Measurements from ENCODE around the gene CYP27B1. TPM values are rescaled to one million over a fixed set of nuclear protein-coding genes. Genes with fewer than 3 reads are reported as not detected.

Gene CYP27B1
- total RNA-seq, 1 experiment from 2014 or later = 6.9 TPM

DNA sequence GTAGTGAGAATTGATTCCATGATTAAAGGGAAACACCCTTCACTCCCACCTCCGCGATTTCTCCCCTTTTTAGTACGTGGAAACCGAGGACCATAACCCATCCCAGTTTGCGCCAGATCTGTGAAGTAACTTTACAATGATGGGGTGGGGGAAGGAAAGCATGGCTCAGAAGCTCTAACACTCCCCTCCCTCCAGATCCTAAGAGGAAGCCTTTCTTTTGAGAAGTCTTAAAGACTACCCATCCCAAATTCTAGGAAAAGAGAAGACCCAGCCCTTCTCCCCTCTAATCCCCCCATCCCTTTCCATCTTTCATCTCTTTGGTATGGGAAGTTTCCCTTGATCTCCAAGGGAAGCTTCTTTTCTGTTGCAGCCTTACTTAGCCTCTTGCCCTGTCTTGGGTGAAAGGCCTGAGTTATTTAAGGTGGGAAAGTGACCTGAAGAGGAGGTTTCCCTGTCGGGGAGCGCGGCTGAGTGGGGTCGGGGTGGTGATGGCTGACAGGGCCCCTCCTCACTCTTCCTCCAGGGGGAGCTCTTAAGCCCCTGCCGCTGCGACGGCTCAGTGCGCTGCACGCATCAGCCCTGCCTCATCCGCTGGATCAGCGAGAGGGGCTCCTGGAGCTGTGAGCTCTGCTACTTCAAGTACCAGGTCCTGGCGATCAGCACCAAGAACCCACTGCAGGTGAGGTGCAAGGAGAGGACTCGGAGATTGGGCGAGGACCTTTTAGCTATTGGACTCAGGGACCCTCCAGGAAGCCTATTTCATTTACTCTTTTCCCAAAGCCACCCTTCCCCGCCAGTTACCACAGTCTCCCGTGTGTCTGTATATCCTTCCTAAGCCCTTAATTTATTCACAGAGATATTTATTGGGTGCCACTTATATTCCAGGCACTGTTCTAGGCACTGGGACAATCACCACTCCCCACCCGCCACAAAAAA is 10.2 kb downstream of the CYP27B1 start:
- Histone ChIP-seq H3K36me3 (ENCODE audit: control insufficient read depth, insufficient read depth, low read length) (no peaks in the 10 kb centered on the region), H3K4me1 (0 out of 2 replicates have a peak, but pooled peaks cover 12% of the 10 kb centered on the region), H3K27me3 (replicated peaks; ENCODE audit: control insufficient read depth, insufficient read depth, low read length) (no peaks in the 10 kb centered on the region), H3K9me3 (no peaks in the 10 kb centered on the region), H3K4me3 (ENCODE audit: low read depth, low read length) (peak overlapping the region; percentile 67)
- CTCF ChIA-PET = interaction anchor here (0.6 to 2.0 kb wide), 4 partner anchors 8 to 229 kb away, joined by 4 to 8 read pairs (median 6); partner anchors contain the start of genes CYP27B1 and TSPAN31
- Mint-ChIP-seq H3K27ac (ENCODE audit: unreplicated experiment) (no peak overlapping the region), H3K27me3 (ENCODE audit: insufficient read depth, unreplicated experiment) (no peaks in the 10 kb centered on the region), H3K9me3 (ENCODE audit: unreplicated experiment) (no peaks in the 10 kb centered on the region), H3K4me1 (ENCODE audit: low read depth, unreplicated experiment) (peaks cover 20% of the 10 kb centered on the region), H3K4me3 (ENCODE audit: unreplicated experiment) (peak overlapping the region; percentile 82), H3K36me3 (ENCODE audit: insufficient read depth, unreplicated experiment) (peaks cover 21% of the 10 kb centered on the region)
- intact Hi-C loops (cut with micrococcal nuclease; ENCODE audit: unreplicated experiment) = no loop called here
- no TSS peak for BruUV-seq (replicated peaks)
- POLR2A ChIA-PET = interaction anchor here (0.5 to 1.0 kb wide), 3 partner anchors 8 to 16 kb away, joined by 3 read pairs; partner anchors contain the start of genes EEF1AKMT3 and METTL1
- DNase-seq = peak in 1 of 2 experiments; percentile 52
- TF ChIP-seq, protein P1, sequence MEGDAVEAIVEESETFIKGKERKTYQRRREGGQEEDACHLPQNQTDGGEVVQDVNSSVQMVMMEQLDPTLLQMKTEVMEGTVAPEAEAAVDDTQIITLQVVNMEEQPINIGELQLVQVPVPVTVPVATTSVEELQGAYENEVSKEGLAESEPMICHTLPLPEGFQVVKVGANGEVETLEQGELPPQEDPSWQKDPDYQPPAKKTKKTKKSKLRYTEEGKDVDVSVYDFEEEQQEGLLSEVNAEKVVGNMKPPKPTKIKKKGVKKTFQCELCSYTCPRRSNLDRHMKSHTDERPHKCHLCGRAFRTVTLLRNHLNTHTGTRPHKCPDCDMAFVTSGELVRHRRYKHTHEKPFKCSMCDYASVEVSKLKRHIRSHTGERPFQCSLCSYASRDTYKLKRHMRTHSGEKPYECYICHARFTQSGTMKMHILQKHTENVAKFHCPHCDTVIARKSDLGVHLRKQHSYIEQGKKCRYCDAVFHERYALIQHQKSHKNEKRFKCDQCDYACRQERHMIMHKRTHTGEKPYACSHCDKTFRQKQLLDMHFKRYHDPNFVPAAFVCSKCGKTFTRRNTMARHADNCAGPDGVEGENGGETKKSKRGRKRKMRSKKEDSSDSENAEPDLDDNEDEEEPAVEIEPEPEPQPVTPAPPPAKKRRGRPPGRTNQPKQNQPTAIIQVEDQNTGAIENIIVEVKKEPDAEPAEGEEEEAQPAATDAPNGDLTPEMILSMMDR (IDR thresholded peaks at IDR 0.05; ENCODE audit: insufficient read depth in 1 of 2, low read depth in 1 of 2, low read length in 1 of 2, severe bottlenecking in 1 of 2, unreplicated experiment in 1 of 2) = peak; percentile 41 to 53

DNA sequence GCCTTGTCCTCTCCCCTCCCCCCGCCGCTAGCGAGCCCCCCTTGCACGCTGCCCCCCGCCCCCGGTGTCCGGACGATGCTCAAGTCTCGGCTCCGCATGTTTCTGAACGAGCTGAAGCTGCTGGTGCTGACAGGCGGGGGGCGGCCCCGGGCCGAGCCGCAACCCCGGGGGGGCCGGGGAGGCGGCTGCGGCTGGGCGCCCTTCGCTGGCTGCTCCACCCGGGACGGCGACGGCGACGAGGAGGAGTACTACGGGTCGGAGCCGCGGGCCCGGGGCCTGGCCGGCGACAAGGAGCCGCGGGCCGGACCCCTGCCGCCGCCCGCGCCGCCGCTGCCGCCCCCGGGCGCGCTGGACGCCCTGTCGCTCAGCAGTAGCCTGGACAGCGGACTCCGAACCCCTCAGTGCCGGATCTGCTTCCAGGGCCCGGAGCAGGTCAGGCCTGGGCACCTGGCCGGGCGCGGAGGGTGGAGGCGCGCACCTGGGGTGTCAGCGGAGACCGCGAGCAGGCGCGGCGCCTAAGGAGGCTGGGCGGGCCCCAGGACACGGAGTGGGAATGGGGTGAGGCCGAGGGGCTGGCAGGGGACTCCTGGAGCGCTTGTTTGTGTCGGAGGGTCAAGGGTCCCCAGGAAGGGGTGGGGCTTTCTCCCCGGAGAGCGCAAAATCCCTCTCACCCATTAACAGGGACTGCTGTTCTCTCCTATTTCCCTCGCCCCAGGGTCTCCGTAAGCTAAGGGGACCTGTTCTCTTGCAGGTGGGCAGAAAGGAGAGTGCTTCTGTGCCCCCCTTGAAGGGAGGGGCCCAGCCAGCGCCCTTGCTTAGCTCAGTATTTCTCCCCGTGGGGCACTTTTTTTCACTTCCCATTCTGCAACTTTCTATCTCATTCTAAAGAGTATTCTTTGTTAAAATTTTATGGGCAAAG is 11.2 kb downstream of the CYP27B1 start:
- peak overlapping the region; percentile 67 for H3K4me3 ChIP-seq (ENCODE audit: low read depth, low read length)
- no peaks in the 10 kb centered on the region for H3K9me3 ChIP-seq
- peak; percentile 60 to 64 for DNase-seq
- Mint-ChIP-seq H3K27me3 (ENCODE audit: insufficient read depth, unreplicated experiment) (no peaks in the 10 kb centered on the region), H3K4me1 (ENCODE audit: low read depth, unreplicated experiment) (peaks cover 27% of the 10 kb centered on the region), H3K36me3 (ENCODE audit: insufficient read depth, unreplicated experiment) (peaks cover 31% of the 10 kb centered on the region), H3K4me3 (ENCODE audit: unreplicated experiment) (peak overlapping the region; percentile 82), H3K9me3 (ENCODE audit: unreplicated experiment) (no peaks in the 10 kb centered on the region), H3K27ac (ENCODE audit: unreplicated experiment) (no peak overlapping the region)
- H3K4me1 ChIP-seq = peaks cover 16% of the 10 kb centered on the region; the same call in 1 of the 2 replicates
- ChIA-PET CTCF (interaction anchor here (0.9 to 2.0 kb wide), 3 partner anchors 8 to 11 kb away, joined by 3 to 8 read pairs (median 8); partner anchors contain the start of gene CYP27B1), POLR2A (interaction anchor here (0.9 kb wide), 1 partner anchor 10 kb away, joined by 3 read pairs; no protein-coding TSS in a partner anchor)
- intact Hi-C loops (cut with micrococcal nuclease; ENCODE audit: unreplicated experiment) = no loop called here
- H3K27me3 ChIP-seq (replicated peaks; ENCODE audit: control insufficient read depth, insufficient read depth, low read length) = no peaks in the 10 kb centered on the region
- no peaks in the 10 kb centered on the region for H3K36me3 ChIP-seq (ENCODE audit: control insufficient read depth, insufficient read depth, low read length)
- BruUV-seq (replicated peaks) = no TSS peak
- TF ChIP-seq, protein P1 (IDR thresholded peaks at IDR 0.05; ENCODE audit: insufficient read depth in 1 of 2, low read depth in 1 of 2, low read length in 1 of 2, severe bottlenecking in 1 of 2, unreplicated experiment in 1 of 2) = no peak

DNA sequence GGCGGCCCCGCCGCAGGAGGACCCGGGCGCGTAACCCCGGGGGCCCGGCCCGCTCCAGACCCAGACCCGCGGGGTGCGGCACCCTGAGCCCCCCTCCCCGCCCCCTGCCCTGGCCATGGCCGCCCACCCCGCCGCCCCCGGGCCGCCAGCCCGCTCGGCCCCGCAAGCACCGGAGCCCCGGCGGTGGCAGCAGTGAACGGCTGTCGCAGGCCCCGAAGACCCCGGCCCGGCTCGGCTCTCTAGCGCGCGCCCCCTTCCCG is 11.8 kb downstream of the CYP27B1 start:
- CTCF ChIA-PET = interaction anchor here (2.0 kb wide), 1 partner anchor 10 kb away, joined by 8 read pairs; no protein-coding TSS in a partner anchor
- intact Hi-C loops (cut with micrococcal nuclease; ENCODE audit: unreplicated experiment) = no loop called here
- H3K4me3 Mint-ChIP-seq (ENCODE audit: unreplicated experiment) = peak overlapping the region; percentile 82
- H3K36me3 Mint-ChIP-seq (ENCODE audit: insufficient read depth, unreplicated experiment) = peaks cover 37% of the 10 kb centered on the region
- no peaks in the 10 kb centered on the region for H3K27me3 Mint-ChIP-seq (ENCODE audit: insufficient read depth, unreplicated experiment)
- DNase-seq = no peak
- no peak overlapping the region for H3K27ac Mint-ChIP-seq (ENCODE audit: unreplicated experiment)
- H3K36me3 ChIP-seq (ENCODE audit: control insufficient read depth, insufficient read depth, low read length) = peaks cover 3% of the 10 kb centered on the region; the same call in 1 of the 2 replicates
- POLR2A ChIA-PET = no interaction called here
- H3K4me1 ChIP-seq = peaks cover 16% of the 10 kb centered on the region; the same call in 1 of the 2 replicates
- peak overlapping the region; percentile 67 for H3K4me3 ChIP-seq (ENCODE audit: low read depth, low read length)
- H3K27me3 ChIP-seq (replicated peaks; ENCODE audit: control insufficient read depth, insufficient read depth, low read length) = no peaks in the 10 kb centered on the region
- no peaks in the 10 kb centered on the region for H3K9me3 Mint-ChIP-seq (ENCODE audit: unreplicated experiment)
- BruUV-seq (replicated peaks) = no TSS peak
- H3K4me1 Mint-ChIP-seq (ENCODE audit: low read depth, unreplicated experiment) = peaks cover 27% of the 10 kb centered on the region
- TF ChIP-seq, protein P1 (IDR thresholded peaks at IDR 0.05; ENCODE audit: insufficient read depth in 1 of 2, low read depth in 1 of 2, low read length in 1 of 2, severe bottlenecking in 1 of 2, unreplicated experiment in 1 of 2) = no peak
- no peaks in the 10 kb centered on the region for H3K9me3 ChIP-seq
